Measurements from ENCODE around the gene PEA15.
A peak's percentile ranks its signal among the peaks of the same experiment; 100 is the strongest.

The PEA15 gene

GRCh38 chr1:160205242-160206035, at the start of gene PEA15:
Gene PEA15 (plus strand): TSS chr1:160205384. CDS start chr1:160211545, 6,161 bp downstream.
- no peak for TF ChIP-seq Cebpa-rat (IDR thresholded peaks at IDR 0.05)
- H3K36me3 ChIP-seq = peaks cover 7 to 34% (median 31%) of the 10 kb centered on the region in 11 experiments; a peak in 21 of 22 replicates
- peak within 1 kb of the TSS; percentile 91 to 99 (median 96) for H3K4me2 ChIP-seq
- H3K9ac ChIP-seq = peak within 1 kb of the TSS; percentile 92 to 99 (median 96)
- no peaks in the 10 kb centered on the region for H3K9me3 ChIP-seq (replicated peaks in 1 of 11)
- H3K27ac ChIP-seq = peak within 1 kb of the TSS; percentile 84 to 98 (median 92)
- peaks cover 23 to 50% (median 45%) of the 10 kb centered on the region in 11 experiments for H4K20me1 ChIP-seq
- peak within 1 kb of the TSS; percentile 74 to 99 (median 95) for H3K4me3 ChIP-seq
- no peaks in the 10 kb centered on the region for H3K27me3 ChIP-seq
- H3K4me1 ChIP-seq = peaks cover 52 to 73% (median 65%) of the 10 kb centered on the region in 10 experiments

GRCh38 chr1:160156361-160156760, 48.8 kb upstream of the PEA15 start:
- Histone ChIP-seq H3K4me1 (peaks cover 0 to 9% (median 0%) of the 10 kb centered on the region in 10 experiments; a peak in 5 of 20 replicates), H3K9ac (no peak overlapping the region), H3K36me3 (no peaks in the 10 kb centered on the region), H3K27me3 (no peaks in the 10 kb centered on the region), H3K9me3 (replicated peaks in 1 of 11) (no peaks in the 10 kb centered on the region), H3K4me3 (no peak overlapping the region), H3K27ac (no peak overlapping the region), H4K20me1 (no peaks in the 10 kb centered on the region; a peak in 2 of 22 replicates), H3K4me2 (no peak overlapping the region)
- no peak for TF ChIP-seq Cebpa-rat (IDR thresholded peaks at IDR 0.05)

GRCh38 chr1:160157174-160157573, 48.0 kb upstream of the PEA15 start:
- Histone ChIP-seq H3K9ac (no peak overlapping the region), H3K27ac (no peak overlapping the region), H3K4me1 (peaks cover 0 to 14% (median under 1%) of the 10 kb centered on the region in 10 experiments; a peak in 11 of 20 replicates), H3K9me3 (replicated peaks in 1 of 11) (no peaks in the 10 kb centered on the region), H3K4me2 (no peak overlapping the region), H3K36me3 (no peaks in the 10 kb centered on the region), H3K4me3 (no peak overlapping the region), H4K20me1 (no peaks in the 10 kb centered on the region; a peak in 2 of 22 replicates), H3K27me3 (no peaks in the 10 kb centered on the region)
- no peak for TF ChIP-seq Cebpa-rat (IDR thresholded peaks at IDR 0.05)

GRCh38 chr1:160158031-160158430, 47.2 kb upstream of the PEA15 start:
- no peak overlapping the region for H3K9ac ChIP-seq

GRCh38 chr1:160158534-160158933, 46.6 kb upstream of the PEA15 start:
- H3K36me3 ChIP-seq = no peaks in the 10 kb centered on the region
- no peak overlapping the region for H3K27ac ChIP-seq
- peaks cover 0 to 28% (median 12%) of the 10 kb centered on the region in 10 experiments; a peak in 14 of 20 replicates for H3K4me1 ChIP-seq
- H3K4me2 ChIP-seq = no peak overlapping the region
- no peak overlapping the region for H3K9ac ChIP-seq
- H3K4me3 ChIP-seq = no peak overlapping the region
- no peaks in the 10 kb centered on the region; a peak in 2 of 22 replicates for H4K20me1 ChIP-seq
- no peaks in the 10 kb centered on the region for H3K9me3 ChIP-seq (replicated peaks in 1 of 11)
- H3K27me3 ChIP-seq = no peaks in the 10 kb centered on the region
- TF ChIP-seq Cebpa-rat (IDR thresholded peaks at IDR 0.05) = no peak

More at GRCh38 chr1:160158031-160158430, 47.2 kb upstream of the PEA15 start:
- no peaks in the 10 kb centered on the region for H3K36me3 ChIP-seq
- H3K4me2 ChIP-seq = no peak overlapping the region
- no peak overlapping the region for H3K27ac ChIP-seq
- no peaks in the 10 kb centered on the region for H3K27me3 ChIP-seq
- TF ChIP-seq Cebpa-rat (IDR thresholded peaks at IDR 0.05) = no peak
- H3K9me3 ChIP-seq (replicated peaks in 1 of 11) = no peaks in the 10 kb centered on the region
- H4K20me1 ChIP-seq = no peaks in the 10 kb centered on the region; a peak in 2 of 22 replicates
- H3K4me3 ChIP-seq = no peak overlapping the region
- H3K4me1 ChIP-seq = peaks cover 0 to 23% (median 8%) of the 10 kb centered on the region in 10 experiments; a peak in 13 of 20 replicates

GRCh38 chr1:160159846-160160245, 45.3 kb upstream of the PEA15 start:
- H3K4me2 ChIP-seq = no peak overlapping the region

GRCh38 chr1:160161965-160162705, 43.0 kb upstream of the PEA15 start:
- TF ChIP-seq Cebpa-rat (IDR thresholded peaks at IDR 0.05) = no peak
- Histone ChIP-seq H3K4me3 (no peak overlapping the region), H3K27me3 (no peaks in the 10 kb centered on the region), H3K4me1 (peaks cover 15 to 55% (median 42%) of the 10 kb centered on the region in 10 experiments), H4K20me1 (no peaks in the 10 kb centered on the region; a peak in 1 of 22 replicates), H3K27ac (no peak overlapping the region), H3K4me2 (peak overlapping the region in 8 of 11 experiments; percentile 8 to 67 (median 37); a peak in 12 of 22 replicates), H3K36me3 (no peaks in the 10 kb centered on the region), H3K9me3 (replicated peaks in 1 of 11) (no peaks in the 10 kb centered on the region), H3K9ac (no peak overlapping the region)

More at GRCh38 chr1:160159846-160160245, 45.3 kb upstream of the PEA15 start:
- no peak for TF ChIP-seq Cebpa-rat (IDR thresholded peaks at IDR 0.05)
- no peak overlapping the region for H3K9ac ChIP-seq
- no peak overlapping the region for H3K27ac ChIP-seq
- H3K36me3 ChIP-seq = no peaks in the 10 kb centered on the region
- H3K27me3 ChIP-seq = no peaks in the 10 kb centered on the region
- peaks cover 0 to 33% (median 21%) of the 10 kb centered on the region in 10 experiments; a peak in 14 of 20 replicates for H3K4me1 ChIP-seq
- H3K9me3 ChIP-seq (replicated peaks in 1 of 11) = no peaks in the 10 kb centered on the region
- H4K20me1 ChIP-seq = no peaks in the 10 kb centered on the region; a peak in 2 of 22 replicates
- H3K4me3 ChIP-seq = no peak overlapping the region

- no peaks in the 10 kb centered on the region for H3K36me3 ChIP-seq
- H3K4me2 ChIP-seq = peak overlapping the region in 9 of 11 experiments; percentile 11 to 67 (median 30); a peak in 13 of 22 replicates
- H4K20me1 ChIP-seq = no peaks in the 10 kb centered on the region; a peak in 1 of 22 replicates
- no peak overlapping the region for H3K4me3 ChIP-seq
- H3K27me3 ChIP-seq = no peaks in the 10 kb centered on the region
- H3K9me3 ChIP-seq (replicated peaks in 1 of 11) = no peaks in the 10 kb centered on the region
- TF ChIP-seq Cebpa-rat (IDR thresholded peaks at IDR 0.05) = no peak
- no peak overlapping the region for H3K9ac ChIP-seq
- peak overlapping the region in 1 of 11 experiments; percentile 12; a peak in 2 of 22 replicates for H3K27ac ChIP-seq
- H3K4me1 ChIP-seq = peaks cover 23 to 63% (median 50%) of the 10 kb centered on the region in 10 experiments
Observed at GRCh38 chr1:160162931-160163330, 42.3 kb upstream of the PEA15 start.

- H3K9ac ChIP-seq = no peak overlapping the region
- no peak for TF ChIP-seq Cebpa-rat (IDR thresholded peaks at IDR 0.05)
- H4K20me1 ChIP-seq = no peaks in the 10 kb centered on the region; a peak in 1 of 22 replicates
Observed at GRCh38 chr1:160163615-160164014, 41.6 kb upstream of the PEA15 start.

More at GRCh38 chr1:160163615-160164014, 41.6 kb upstream of the PEA15 start:
- Histone ChIP-seq H3K36me3 (no peaks in the 10 kb centered on the region), H3K27ac (peak overlapping the region in 2 of 11 experiments; percentile 20 to 23; a peak in 1 of 22 replicates), H3K4me1 (peaks cover 30 to 70% (median 56%) of the 10 kb centered on the region in 10 experiments), H3K4me2 (peak overlapping the region in 9 of 11 experiments; percentile 7 to 65 (median 30); a peak in 13 of 22 replicates), H3K4me3 (no peak overlapping the region), H3K9me3 (replicated peaks in 1 of 11) (no peaks in the 10 kb centered on the region), H3K27me3 (no peaks in the 10 kb centered on the region)

Measured in BLaER1 treated with 17β-estradiol and CSF1 and Interleukin-3, amounts not matched to agents 10 nM and 100 nM (cell line).